ENCODE measurements around the gene RUSC1. TPM values are rescaled to one million over a fixed set of nuclear protein-coding genes. Genes with fewer than 3 reads are reported as not detected.

Gene RUSC1
- total and polyA plus RNA-seq, 2 donors (not counting 3 experiments of a cell fraction or from before 2014, with no cell fraction given), result 42.4 to 46.6 TPM

DNA sequence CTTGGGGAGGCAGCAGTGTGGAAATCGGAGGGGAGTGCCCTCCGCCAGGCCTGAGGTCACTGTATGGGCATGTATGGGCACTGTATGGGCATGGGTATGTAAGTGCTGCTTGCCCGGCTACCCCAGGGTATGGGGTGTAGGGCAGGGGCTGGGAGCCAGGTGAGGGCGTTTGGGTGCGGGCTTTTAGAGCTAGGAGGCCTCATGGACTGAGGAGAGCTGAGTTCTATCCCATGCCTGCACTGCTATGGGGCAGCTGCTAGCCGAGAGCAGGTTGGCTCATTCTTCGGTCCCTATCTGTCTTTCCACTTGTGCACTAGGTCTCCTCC lies 24.8 kb upstream of the RUSC1 start:
- no peak overlapping the region for H2AFZ ChIP-seq (ENCODE audit: low read depth, low read length)
- DNase-seq (ENCODE audit: low read depth, low spot score) (no peak), FAIRE-seq (no peak)
- H3K9me3 ChIP-seq (replicated peaks; ENCODE audit: control insufficient read depth, insufficient read depth, low read length), result no peaks in the 10 kb centered on the region
- TF ChIP-seq EZH2 (IDR thresholded peaks at IDR 0.05; ENCODE audit: borderline replicate concordance, low read depth, low read length, severe bottlenecking), result no peak
- TF ChIP-seq POLR2A (IDR thresholded peaks at IDR 0.05; ENCODE audit: low read depth, low read length), result no peak
- no peak for TF ChIP-seq GATA2 (IDR thresholded peaks at IDR 0.05; ENCODE audit: insufficient read depth, insufficient read length, low read depth, low read length)
- no peak for TF ChIP-seq JUN (IDR thresholded peaks at IDR 0.05; ENCODE audit: borderline replicate concordance, insufficient read depth, insufficient read length, low read depth)
- TF ChIP-seq FOS (IDR thresholded peaks at IDR 0.05; ENCODE audit: borderline replicate concordance, insufficient read depth, low read length), result no peak
- TF ChIP-seq POLR2AphosphoS5 (IDR thresholded peaks at IDR 0.05; ENCODE audit: insufficient read depth, low read depth, low read length), result no peak
- TF ChIP-seq, protein P1, sequence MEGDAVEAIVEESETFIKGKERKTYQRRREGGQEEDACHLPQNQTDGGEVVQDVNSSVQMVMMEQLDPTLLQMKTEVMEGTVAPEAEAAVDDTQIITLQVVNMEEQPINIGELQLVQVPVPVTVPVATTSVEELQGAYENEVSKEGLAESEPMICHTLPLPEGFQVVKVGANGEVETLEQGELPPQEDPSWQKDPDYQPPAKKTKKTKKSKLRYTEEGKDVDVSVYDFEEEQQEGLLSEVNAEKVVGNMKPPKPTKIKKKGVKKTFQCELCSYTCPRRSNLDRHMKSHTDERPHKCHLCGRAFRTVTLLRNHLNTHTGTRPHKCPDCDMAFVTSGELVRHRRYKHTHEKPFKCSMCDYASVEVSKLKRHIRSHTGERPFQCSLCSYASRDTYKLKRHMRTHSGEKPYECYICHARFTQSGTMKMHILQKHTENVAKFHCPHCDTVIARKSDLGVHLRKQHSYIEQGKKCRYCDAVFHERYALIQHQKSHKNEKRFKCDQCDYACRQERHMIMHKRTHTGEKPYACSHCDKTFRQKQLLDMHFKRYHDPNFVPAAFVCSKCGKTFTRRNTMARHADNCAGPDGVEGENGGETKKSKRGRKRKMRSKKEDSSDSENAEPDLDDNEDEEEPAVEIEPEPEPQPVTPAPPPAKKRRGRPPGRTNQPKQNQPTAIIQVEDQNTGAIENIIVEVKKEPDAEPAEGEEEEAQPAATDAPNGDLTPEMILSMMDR (IDR thresholded peaks at IDR 0.05; ENCODE audit: extremely low read depth in 1 of 2, insufficient read depth in 1 of 2, low read depth in 1 of 2, low read length in 2 of 2), result no peak
- TF ChIP-seq, protein P2, sequence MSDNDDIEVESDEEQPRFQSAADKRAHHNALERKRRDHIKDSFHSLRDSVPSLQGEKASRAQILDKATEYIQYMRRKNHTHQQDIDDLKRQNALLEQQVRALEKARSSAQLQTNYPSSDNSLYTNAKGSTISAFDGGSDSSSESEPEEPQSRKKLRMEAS (IDR thresholded peaks at IDR 0.05; ENCODE audit: insufficient read depth, insufficient read length), result no peak
- no peak for TF ChIP-seq MYC (IDR thresholded peaks at IDR 0.05; ENCODE audit: low read depth, low read length)
- peaks cover 36 to 40% of the 10 kb centered on the region in 2 experiments for H3K27me3 ChIP-seq (ENCODE audit: control insufficient read depth in 2 of 2, insufficient read depth in 2 of 2, low read length in 2 of 2)
- no peak overlapping the region for H3K9ac ChIP-seq (replicated peaks; ENCODE audit: extremely low read depth, insufficient read depth, low read length)
- no peak overlapping the region for H3K27ac ChIP-seq (ENCODE audit: insufficient read depth, low read depth, low read length)
- intact Hi-C loops (cut with micrococcal nuclease), result no loop called here
- H3K79me2 ChIP-seq (ENCODE audit: control insufficient read depth, insufficient read depth, low read length), result no peaks in the 10 kb centered on the region
- no peaks in the 10 kb centered on the region for H3K4me1 ChIP-seq (ENCODE audit: control insufficient read depth, extremely low read depth, insufficient read depth, low read length)
- CTCF ChIA-PET, result interaction anchor here (1.2 kb wide), 1 partner anchor 10 kb away, joined by 3 read pairs; no protein-coding TSS in a partner anchor
- H3K36me3 ChIP-seq (ENCODE audit: control insufficient read depth in 2 of 2, extremely low read depth in 1 of 2, insufficient read depth in 2 of 2, low read length in 2 of 2), result no peaks in the 10 kb centered on the region
- no peak overlapping the region for H3K4me2 ChIP-seq (ENCODE audit: insufficient read depth, low read length)
- H3K9me1 ChIP-seq (replicated peaks; ENCODE audit: control insufficient read depth, extremely low read depth, insufficient read depth, low read length), result no peaks in the 10 kb centered on the region
- dilution Hi-C loops (cut with MboI; ENCODE audit: extremely low pct_ligation_motif_present, low sequenced_read_pairs), result no loop called here
- BruUV-seq (replicated peaks), result no TSS peak
- no peaks in the 10 kb centered on the region for H4K20me1 ChIP-seq (replicated peaks; ENCODE audit: control insufficient read depth, extremely low read depth, insufficient read depth, low read length)
- POLR2A ChIA-PET, result no interaction called here
- no peak overlapping the region for H3K4me3 ChIP-seq (replicated peaks in 1 of 3; ENCODE audit: insufficient read depth in 1 of 3, low read depth in 1 of 3, low read length in 3 of 3)

All from endothelial cell of umbilical vein (primary cell).